ENCODE data around the gene PAK1IP1. TPM values are rescaled to one million over a fixed set of nuclear protein-coding genes. Genes with fewer than 3 reads are reported as not detected.
"Not testable (repeated sequence)": the region's sequence is repeated elsewhere in the genome, so short reads cannot be mapped to it uniquely, and the experiment has no call there.

The PAK1IP1 gene
- total and polyA plus RNA-seq, 5 donors from 2014 or later: 6.0 to 14.4 (median 13.7) TPM

DNA sequence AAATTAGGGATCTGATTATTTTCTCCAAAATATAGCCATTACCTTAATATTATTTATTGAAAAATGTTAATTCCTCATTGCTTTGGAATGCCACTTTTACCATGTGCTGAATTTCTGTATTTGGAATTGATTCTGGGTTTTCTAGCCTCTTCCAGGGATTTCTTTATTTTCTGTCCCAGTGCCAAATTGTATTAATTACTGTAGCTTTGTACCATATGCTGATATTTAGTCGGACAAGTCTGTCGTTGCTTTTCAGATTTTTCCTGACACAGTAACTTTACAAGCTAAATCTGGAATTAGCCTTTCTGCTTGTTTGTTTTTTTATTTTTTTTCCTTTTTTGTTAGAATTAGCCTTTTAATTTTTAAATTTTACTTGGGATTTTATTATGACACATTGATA lies 42.0 kb downstream of the PAK1IP1 start:
- no peak overlapping the region for H3K27ac ChIP-seq (ENCODE audit: insufficient read depth, low read length, poor library complexity, severe bottlenecking)
- Mint-ChIP-seq H3K27me3 (no peaks in the 10 kb centered on the region), H3K4me1 (peaks cover 0 to 3% (median 0%) of the 10 kb centered on the region in 4 donors), H3K4me3 (no peak overlapping the region), H3K36me3 (peaks cover 18% of the 10 kb centered on the region), H3K27ac (no peak overlapping the region), H3K9me3 (no peaks in the 10 kb centered on the region)
- no peaks in the 10 kb centered on the region for H3K36me3 ChIP-seq (ENCODE audit: control insufficient read depth, insufficient read depth, low read length)
- H3K4me3 ChIP-seq (ENCODE audit: low read depth, low read length): no peak overlapping the region
- DNase-seq (no peak), ATAC-seq (ENCODE audit: low read depth in 2 of 2) (no peak)
- H3K4me1 ChIP-seq (ENCODE audit: control insufficient read depth, insufficient read depth, low read length, poor library complexity, severe bottlenecking): no peaks in the 10 kb centered on the region
- H3K9me3 ChIP-seq (ENCODE audit: control insufficient read depth in 2 of 2, low read length in 2 of 2): no peaks in the 10 kb centered on the region
- H3K27me3 ChIP-seq (ENCODE audit: control insufficient read depth, insufficient read depth, low read length): no peaks in the 10 kb centered on the region

- Histone ChIP-seq H3K4me3 (ENCODE audit: low read depth, low read length) (no peak overlapping the region), H3K36me3 (ENCODE audit: control insufficient read depth, insufficient read depth, low read length) (no peaks in the 10 kb centered on the region), H3K27ac (ENCODE audit: insufficient read depth, low read length, poor library complexity, severe bottlenecking) (no peak overlapping the region), H3K27me3 (ENCODE audit: control insufficient read depth, insufficient read depth, low read length) (no peaks in the 10 kb centered on the region), H3K4me1 (ENCODE audit: control insufficient read depth, insufficient read depth, low read length, poor library complexity, severe bottlenecking) (no peaks in the 10 kb centered on the region), H3K9me3 (ENCODE audit: control insufficient read depth in 2 of 2, low read length in 2 of 2) (no peaks in the 10 kb centered on the region)
- Mint-ChIP-seq H3K4me3 (no peak overlapping the region), H3K9me3 (no peaks in the 10 kb centered on the region), H3K27me3 (no peaks in the 10 kb centered on the region), H3K4me1 (peaks cover 0 to 5% (median 3%) of the 10 kb centered on the region in 4 donors), H3K27ac (no peak overlapping the region), H3K36me3 (peaks cover 4% of the 10 kb centered on the region)
- DNase-seq (no peak), ATAC-seq (ENCODE audit: low read depth in 2 of 2) (no peak)
Measured at GRCh38 chr6:10740061-10740460, 45.3 kb downstream of the PAK1IP1 start.

GRCh38 chr6:10741643-10742042 lies 46.9 kb downstream of the PAK1IP1 start:
- H3K27me3 ChIP-seq (ENCODE audit: control insufficient read depth, insufficient read depth, low read length); DNase-seq; H3K27ac Mint-ChIP-seq; H3K36me3 Mint-ChIP-seq; H3K27me3 Mint-ChIP-seq; H3K4me3 ChIP-seq (ENCODE audit: low read depth, low read length); H3K4me1 ChIP-seq (ENCODE audit: control insufficient read depth, insufficient read depth, low read length, poor library complexity, severe bottlenecking); H3K9me3 ChIP-seq (ENCODE audit: control insufficient read depth in 2 of 2, low read length in 2 of 2); ATAC-seq (ENCODE audit: low read depth in 2 of 2); H3K9me3 Mint-ChIP-seq; H3K36me3 ChIP-seq (ENCODE audit: control insufficient read depth, insufficient read depth, low read length); H3K4me3 Mint-ChIP-seq; H3K27ac ChIP-seq (ENCODE audit: insufficient read depth, low read length, poor library complexity, severe bottlenecking): not testable (repeated sequence)
- peaks cover under 1 to 20% (median 14%) of the 10 kb centered on the region in 4 donors for H3K4me1 Mint-ChIP-seq

GRCh38 chr6:10742251-10742650 lies 47.5 kb downstream of the PAK1IP1 start:
- ATAC-seq (ENCODE audit: low read depth in 2 of 2) (no peak), DNase-seq (no peak)
- no peak overlapping the region for H3K4me3 Mint-ChIP-seq
- peaks cover 4 to 27% (median 19%) of the 10 kb centered on the region in 4 donors for H3K4me1 Mint-ChIP-seq
- H3K27me3 Mint-ChIP-seq: no peaks in the 10 kb centered on the region
- H3K9me3 Mint-ChIP-seq: no peaks in the 10 kb centered on the region
- Histone ChIP-seq H3K4me3 (ENCODE audit: low read depth, low read length) (no peak overlapping the region), H3K27me3 (ENCODE audit: control insufficient read depth, insufficient read depth, low read length) (no peaks in the 10 kb centered on the region), H3K4me1 (ENCODE audit: control insufficient read depth, insufficient read depth, low read length, poor library complexity, severe bottlenecking) (peaks cover 9% of the 10 kb centered on the region), H3K36me3 (ENCODE audit: control insufficient read depth, insufficient read depth, low read length) (no peaks in the 10 kb centered on the region), H3K9me3 (ENCODE audit: control insufficient read depth in 2 of 2, low read length in 2 of 2) (no peaks in the 10 kb centered on the region), H3K27ac (ENCODE audit: insufficient read depth, low read length, poor library complexity, severe bottlenecking) (no peak overlapping the region)
- peaks cover 4% of the 10 kb centered on the region for H3K36me3 Mint-ChIP-seq
- no peak overlapping the region for H3K27ac Mint-ChIP-seq

DNA sequence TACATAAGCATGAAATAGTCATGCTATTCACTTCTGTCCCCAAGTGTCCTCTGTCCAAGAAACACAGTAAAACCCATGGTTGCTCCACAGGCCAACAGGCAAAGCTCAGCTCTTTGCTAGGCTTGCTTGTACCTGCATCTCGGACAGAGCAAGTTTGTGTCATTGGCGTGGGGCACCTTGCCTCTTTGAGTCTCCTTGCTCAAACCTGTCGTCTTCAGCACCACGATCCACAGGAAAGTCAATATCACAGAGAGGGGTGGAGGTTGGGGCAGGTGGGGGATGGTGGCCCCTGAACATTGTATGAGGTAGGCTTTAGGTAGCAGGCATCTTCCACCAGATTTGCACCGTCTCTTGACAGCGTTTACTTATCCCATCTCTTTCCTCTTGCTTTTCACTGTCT lies 48.7 kb downstream of the PAK1IP1 start:
- peak overlapping the region in 1 of 4 donors; percentile 58 for H3K4me3 Mint-ChIP-seq
- ATAC-seq (ENCODE audit: low read depth in 2 of 2) (no peak), DNase-seq (no peak)
- H3K27ac Mint-ChIP-seq: no peak overlapping the region
- peaks cover 4% of the 10 kb centered on the region for H3K36me3 Mint-ChIP-seq
- peaks cover 18% of the 10 kb centered on the region for H3K4me1 ChIP-seq (ENCODE audit: control insufficient read depth, insufficient read depth, low read length, poor library complexity, severe bottlenecking)
- H3K36me3 ChIP-seq (ENCODE audit: control insufficient read depth, insufficient read depth, low read length): no peaks in the 10 kb centered on the region
- no peak overlapping the region for H3K27ac ChIP-seq (ENCODE audit: insufficient read depth, low read length, poor library complexity, severe bottlenecking)
- H3K27me3 ChIP-seq (ENCODE audit: control insufficient read depth, insufficient read depth, low read length): no peaks in the 10 kb centered on the region
- H3K9me3 ChIP-seq (ENCODE audit: control insufficient read depth in 2 of 2, low read length in 2 of 2): no peaks in the 10 kb centered on the region
- no peak overlapping the region for H3K4me3 ChIP-seq (ENCODE audit: low read depth, low read length)
- H3K9me3 Mint-ChIP-seq: no peaks in the 10 kb centered on the region
- no peaks in the 10 kb centered on the region for H3K27me3 Mint-ChIP-seq
- peaks cover 4 to 35% (median 23%) of the 10 kb centered on the region in 4 donors for H3K4me1 Mint-ChIP-seq

GRCh38 chr6:10745116-10745515 lies 50.3 kb downstream of the PAK1IP1 start:
- H3K27ac ChIP-seq (ENCODE audit: insufficient read depth, low read length, poor library complexity, severe bottlenecking): no peak overlapping the region
- peaks cover 6% of the 10 kb centered on the region for H3K36me3 ChIP-seq (ENCODE audit: control insufficient read depth, insufficient read depth, low read length)
- no peaks in the 10 kb centered on the region for H3K27me3 Mint-ChIP-seq
- ATAC-seq (ENCODE audit: low read depth in 2 of 2) (no peak), DNase-seq (no peak)
- peak overlapping the region in 1 of 3 donors; percentile 50 for H3K27ac Mint-ChIP-seq
- no peak overlapping the region for H3K4me3 ChIP-seq (ENCODE audit: low read depth, low read length)
- H3K4me1 ChIP-seq (ENCODE audit: control insufficient read depth, insufficient read depth, low read length, poor library complexity, severe bottlenecking): peaks cover 32% of the 10 kb centered on the region
- H3K9me3 ChIP-seq (ENCODE audit: control insufficient read depth in 2 of 2, low read length in 2 of 2): no peaks in the 10 kb centered on the region
- no peaks in the 10 kb centered on the region for H3K27me3 ChIP-seq (ENCODE audit: control insufficient read depth, insufficient read depth, low read length)
- peak overlapping the region in 3 of 4 donors; percentile 31 to 98 (median 80) for H3K4me3 Mint-ChIP-seq
- peaks cover 13 to 51% (median 33%) of the 10 kb centered on the region in 4 donors for H3K4me1 Mint-ChIP-seq
- H3K36me3 Mint-ChIP-seq: peaks cover 8% of the 10 kb centered on the region
- no peaks in the 10 kb centered on the region for H3K9me3 Mint-ChIP-seq

- ATAC-seq (ENCODE audit: low read depth in 2 of 2) (no peak), DNase-seq (peak in 1 of 3 donors; percentile 7)
- Mint-ChIP-seq H3K36me3 (peaks cover 14% of the 10 kb centered on the region), H3K27me3 (no peaks in the 10 kb centered on the region), H3K9me3 (no peaks in the 10 kb centered on the region), H3K27ac (peak overlapping the region; percentile 95 to 98 (median 97)), H3K4me1 (peaks cover 18 to 68% (median 46%) of the 10 kb centered on the region in 4 donors), H3K4me3 (peak overlapping the region; percentile 95 to 98 (median 97))
- H3K36me3 ChIP-seq (ENCODE audit: control insufficient read depth, insufficient read depth, low read length): peaks cover 19% of the 10 kb centered on the region
- H3K4me1 ChIP-seq (ENCODE audit: control insufficient read depth, insufficient read depth, low read length, poor library complexity, severe bottlenecking): peaks cover 36% of the 10 kb centered on the region
- H3K4me3 ChIP-seq (ENCODE audit: low read depth, low read length): peak overlapping the region; percentile 87
- no peaks in the 10 kb centered on the region for H3K27me3 ChIP-seq (ENCODE audit: control insufficient read depth, insufficient read depth, low read length)
- H3K27ac ChIP-seq (ENCODE audit: insufficient read depth, low read length, poor library complexity, severe bottlenecking): peak overlapping the region; percentile 77
- no peaks in the 10 kb centered on the region for H3K9me3 ChIP-seq (ENCODE audit: control insufficient read depth in 2 of 2, low read length in 2 of 2)
Measured at GRCh38 chr6:10746915-10747250, 52.1 kb downstream of the PAK1IP1 start.

DNA sequence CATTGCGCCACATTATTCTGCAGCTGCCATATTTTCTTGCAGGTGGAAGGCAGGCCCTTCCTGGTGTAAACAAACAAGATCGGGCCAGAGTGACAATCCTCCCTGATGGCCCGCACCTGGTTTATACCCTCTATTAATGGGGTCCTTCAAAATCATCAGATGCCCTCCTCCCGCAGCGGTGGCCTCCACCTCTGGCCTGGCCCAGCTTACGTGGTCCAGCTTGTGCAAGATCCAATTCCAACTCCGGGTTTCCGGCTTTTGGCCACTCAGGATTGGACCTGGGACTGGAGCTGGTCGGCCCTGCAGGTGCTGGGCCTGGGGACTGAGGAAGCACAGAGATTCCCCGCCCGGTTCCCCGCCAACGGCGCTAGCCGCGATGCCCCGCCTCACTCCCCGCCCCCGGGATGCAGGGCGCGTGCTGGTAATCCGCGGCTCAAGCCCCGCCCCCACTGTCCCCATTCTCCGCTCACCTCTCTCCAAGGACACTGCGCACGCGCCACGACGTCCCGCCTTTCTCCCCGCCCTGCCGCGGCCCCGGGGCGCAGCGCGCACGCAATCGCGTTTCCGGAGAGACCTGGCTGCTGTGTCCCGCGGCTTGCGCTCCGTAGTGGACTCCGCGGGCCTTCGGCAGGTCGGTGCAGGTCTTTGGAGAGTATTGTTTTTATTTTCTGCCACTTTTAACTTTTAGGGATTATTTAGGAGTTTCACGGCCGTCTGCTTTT lies 52.6 kb downstream of the PAK1IP1 start, which contains the start of gene TMEM14B:
TSS of gene TMEM14B (plus strand) at position 555 of the 722 bp plus-strand sequence. CDS start 1,441 bp downstream, outside the sequence.
- H3K4me1 Mint-ChIP-seq: peaks cover 18 to 71% (median 47%) of the 10 kb centered on the region in 4 donors
- peak within 1 kb of the TSS; percentile 88 for H3K4me3 ChIP-seq (ENCODE audit: low read depth, low read length)

More for the DNA sequence above, 52.6 kb downstream of the PAK1IP1 start, which contains the start of gene TMEM14B:
- Histone ChIP-seq H3K4me1 (ENCODE audit: control insufficient read depth, insufficient read depth, low read length, poor library complexity, severe bottlenecking) (peaks cover 36% of the 10 kb centered on the region), H3K27me3 (ENCODE audit: control insufficient read depth, insufficient read depth, low read length) (no peaks in the 10 kb centered on the region), H3K36me3 (ENCODE audit: control insufficient read depth, insufficient read depth, low read length) (peaks cover 22% of the 10 kb centered on the region), H3K9me3 (ENCODE audit: control insufficient read depth in 2 of 2, low read length in 2 of 2) (no peaks in the 10 kb centered on the region), H3K27ac (ENCODE audit: insufficient read depth, low read length, poor library complexity, severe bottlenecking) (peak within 1 kb of the TSS; percentile 77)
- ATAC-seq (ENCODE audit: low read depth in 2 of 2) (peak; percentile 97), DNase-seq (peak; percentile 98 to 99 (median 98))
- no peaks in the 10 kb centered on the region for H3K27me3 Mint-ChIP-seq
- H3K9me3 Mint-ChIP-seq: no peaks in the 10 kb centered on the region
- peaks cover 14% of the 10 kb centered on the region for H3K36me3 Mint-ChIP-seq
- H3K4me3 Mint-ChIP-seq: peak within 1 kb of the TSS; percentile 95 to 98 (median 97)
- peak within 1 kb of the TSS; percentile 95 to 98 (median 97) for H3K27ac Mint-ChIP-seq
